Measurements from ENCODE around the gene ANKS1A.
A peak's percentile ranks its signal among the peaks of the same experiment; 100 is the strongest.

ANKS1A gene

GRCh38 chr6:35088281-35089215 is 199.5 kb downstream of the ANKS1A start:
- DNase-seq (ENCODE audit: low read depth), result no peak
- no peak for TF ChIP-seq CTCF (conservative IDR thresholded peaks at IDR 0.05; ENCODE audit: control insufficient read depth, insufficient read depth, low read depth, low read length)

GRCh38 chr6:35089216-35089934 is 200.3 kb downstream of the ANKS1A start:
- TF ChIP-seq CTCF (conservative IDR thresholded peaks at IDR 0.05; ENCODE audit: control insufficient read depth, insufficient read depth, low read depth, low read length), result no peak
- no peak for DNase-seq (ENCODE audit: low read depth)
- H3K4me3 ChIP-seq (ENCODE audit: control insufficient read depth, low read depth, low read length), result no peak overlapping the region

More at GRCh38 chr6:35088281-35089215, 199.5 kb downstream of the ANKS1A start:
- no peak overlapping the region for H3K4me3 ChIP-seq (ENCODE audit: control insufficient read depth, low read depth, low read length)

GRCh38 chr6:35089935-35090505 is 201.0 kb downstream of the ANKS1A start:
- H3K4me3 ChIP-seq (ENCODE audit: control insufficient read depth, low read depth, low read length), result no peak overlapping the region
- TF ChIP-seq CTCF (conservative IDR thresholded peaks at IDR 0.05; ENCODE audit: control insufficient read depth, insufficient read depth, low read depth, low read length), result no peak
- DNase-seq (ENCODE audit: low read depth), result peak; percentile 50

- DNase-seq (ENCODE audit: low read depth), result no peak
- no peak for TF ChIP-seq CTCF (conservative IDR thresholded peaks at IDR 0.05; ENCODE audit: control insufficient read depth, insufficient read depth, low read depth, low read length)
- H3K4me3 ChIP-seq (ENCODE audit: control insufficient read depth, low read depth, low read length), result no peak overlapping the region
Measured at GRCh38 chr6:35090734-35091133, 201.7 kb downstream of the ANKS1A start.

GRCh38 chr6:35091346-35092083 is 202.5 kb downstream of the ANKS1A start:
- peak; percentile 60 for DNase-seq (ENCODE audit: low read depth)
- no peak overlapping the region for H3K4me3 ChIP-seq (ENCODE audit: control insufficient read depth, low read depth, low read length)
- no peak for TF ChIP-seq CTCF (conservative IDR thresholded peaks at IDR 0.05; ENCODE audit: control insufficient read depth, insufficient read depth, low read depth, low read length)

Measured in fibroblast of mammary gland (primary cell).